Loucy (cell line): ENCODE results near the gene FBXL13.
"Not testable (repeated sequence)": the region's sequence is repeated elsewhere in the genome, so short reads cannot be mapped to it uniquely, and the experiment has no call there.

Experiments used
- CTCF ChIP-seq: fragments of 200-600 bp; sonication (generic); conservative IDR thresholded peaks from 2 replicates; pipeline ENCODE4 v1.5.1; 2014; ENCODE audit warnings: mild to moderate bottlenecking, antibody characterized with exemption, low read length
- EZH2phosphoT487 ChIP-seq: fragments of 200-600 bp; IDR thresholded peaks from 2 replicates; pipeline ENCODE4 v1.6.1; 2018; ENCODE audit warnings: antibody characterized with exemption, mild to moderate bottlenecking, moderate library complexity, borderline replicate concordance

- TF ChIP-seq CTCF, EZH2phosphoT487: not testable (repeated sequence)
Measured at GRCh38 chr7:102995609-102996008, 79.0 kb downstream of the FBXL13 start.
